Measurements from ENCODE around the gene MOV10.

The MOV10 gene

GRCh38 chr1:112698366-112699310 lies 24.2 kb downstream of the MOV10 start:
- peaks cover 14% of the 10 kb centered on the region for H3K79me2 ChIP-seq (ENCODE audit: control insufficient read depth, insufficient read depth, low read length, unreplicated experiment)
- H3K27me3 ChIP-seq (ENCODE audit: insufficient read depth, low read length) = no peaks in the 10 kb centered on the region
- no peak overlapping the region for H2AFZ ChIP-seq (ENCODE audit: low read length, unreplicated experiment)
- H3K4me1 ChIP-seq (ENCODE audit: control insufficient read depth, insufficient read depth, low read length, unreplicated experiment) = peaks cover 36% of the 10 kb centered on the region
- no peak overlapping the region for H3K4me3 ChIP-seq (ENCODE audit: low read depth, low read length)
- H3K36me3 ChIP-seq (ENCODE audit: insufficient read depth, low read length) = no peaks in the 10 kb centered on the region
- peak overlapping the region; percentile 74; the same call in 1 of the 2 replicates for H3K27ac ChIP-seq (ENCODE audit: low read depth, low read length)

- Histone ChIP-seq H3K27me3 (ENCODE audit: insufficient read depth, low read length) (no peaks in the 10 kb centered on the region), H3K4me3 (ENCODE audit: low read depth, low read length) (no peak overlapping the region), H3K36me3 (ENCODE audit: insufficient read depth, low read length) (no peaks in the 10 kb centered on the region), H3K79me2 (ENCODE audit: control insufficient read depth, insufficient read depth, low read length, unreplicated experiment) (peaks cover 24% of the 10 kb centered on the region), H2AFZ (ENCODE audit: low read length, unreplicated experiment) (no peak overlapping the region), H3K4me1 (ENCODE audit: control insufficient read depth, insufficient read depth, low read length, unreplicated experiment) (peaks cover 45% of the 10 kb centered on the region), H3K27ac (ENCODE audit: low read depth, low read length) (peak overlapping the region; percentile 74)
Measured at GRCh38 chr1:112699425-112700144, 25.1 kb downstream of the MOV10 start.

- Histone ChIP-seq H3K79me2 (ENCODE audit: control insufficient read depth, insufficient read depth, low read length, unreplicated experiment) (peaks cover 29% of the 10 kb centered on the region), H3K4me1 (ENCODE audit: control insufficient read depth, insufficient read depth, low read length, unreplicated experiment) (peaks cover 47% of the 10 kb centered on the region), H3K27me3 (ENCODE audit: insufficient read depth, low read length) (no peaks in the 10 kb centered on the region), H3K4me3 (ENCODE audit: low read depth, low read length) (no peak overlapping the region), H3K27ac (ENCODE audit: low read depth, low read length) (peak overlapping the region; percentile 74), H3K36me3 (ENCODE audit: insufficient read depth, low read length) (no peaks in the 10 kb centered on the region), H2AFZ (ENCODE audit: low read length, unreplicated experiment) (no peak overlapping the region)
Measured at GRCh38 chr1:112700290-112701226, 26.1 kb downstream of the MOV10 start.

- peaks cover 38% of the 10 kb centered on the region for H3K79me2 ChIP-seq (ENCODE audit: control insufficient read depth, insufficient read depth, low read length, unreplicated experiment)
- no peak overlapping the region for H2AFZ ChIP-seq (ENCODE audit: low read length, unreplicated experiment)
- no peaks in the 10 kb centered on the region for H3K27me3 ChIP-seq (ENCODE audit: insufficient read depth, low read length)
- H3K4me3 ChIP-seq (ENCODE audit: low read depth, low read length) = no peak overlapping the region
- H3K27ac ChIP-seq (ENCODE audit: low read depth, low read length) = peak overlapping the region; percentile 74
- H3K4me1 ChIP-seq (ENCODE audit: control insufficient read depth, insufficient read depth, low read length, unreplicated experiment) = peaks cover 47% of the 10 kb centered on the region
- no peaks in the 10 kb centered on the region for H3K36me3 ChIP-seq (ENCODE audit: insufficient read depth, low read length)
Measured at GRCh38 chr1:112701227-112702066, 27.0 kb downstream of the MOV10 start.

GRCh38 chr1:112702067-112702395 lies 27.6 kb downstream of the MOV10 start:
- Histone ChIP-seq H3K4me1 (ENCODE audit: control insufficient read depth, insufficient read depth, low read length, unreplicated experiment) (peaks cover 47% of the 10 kb centered on the region), H3K4me3 (ENCODE audit: low read depth, low read length) (no peak overlapping the region), H3K27ac (ENCODE audit: low read depth, low read length) (peak overlapping the region; percentile 74), H3K79me2 (ENCODE audit: control insufficient read depth, insufficient read depth, low read length, unreplicated experiment) (peaks cover 44% of the 10 kb centered on the region), H2AFZ (ENCODE audit: low read length, unreplicated experiment) (no peak overlapping the region), H3K36me3 (ENCODE audit: insufficient read depth, low read length) (no peaks in the 10 kb centered on the region), H3K27me3 (ENCODE audit: insufficient read depth, low read length) (no peaks in the 10 kb centered on the region)

- peaks cover 50% of the 10 kb centered on the region for H3K4me1 ChIP-seq (ENCODE audit: control insufficient read depth, insufficient read depth, low read length, unreplicated experiment)
- no peak overlapping the region for H2AFZ ChIP-seq (ENCODE audit: low read length, unreplicated experiment)
- no peak overlapping the region for H3K4me3 ChIP-seq (ENCODE audit: low read depth, low read length)
- H3K27ac ChIP-seq (ENCODE audit: low read depth, low read length) = peak overlapping the region; percentile 74
- H3K36me3 ChIP-seq (ENCODE audit: insufficient read depth, low read length) = no peaks in the 10 kb centered on the region
- peaks cover 46% of the 10 kb centered on the region for H3K79me2 ChIP-seq (ENCODE audit: control insufficient read depth, insufficient read depth, low read length, unreplicated experiment)
- H3K27me3 ChIP-seq (ENCODE audit: insufficient read depth, low read length) = no peaks in the 10 kb centered on the region
Measured at GRCh38 chr1:112702420-112703261, 28.2 kb downstream of the MOV10 start.

GRCh38 chr1:112703706-112704105 lies 29.2 kb downstream of the MOV10 start:
- Histone ChIP-seq H3K36me3 (ENCODE audit: insufficient read depth, low read length) (no peaks in the 10 kb centered on the region), H3K27me3 (ENCODE audit: insufficient read depth, low read length) (no peaks in the 10 kb centered on the region), H3K4me1 (ENCODE audit: control insufficient read depth, insufficient read depth, low read length, unreplicated experiment) (peaks cover 55% of the 10 kb centered on the region), H3K79me2 (ENCODE audit: control insufficient read depth, insufficient read depth, low read length, unreplicated experiment) (peaks cover 46% of the 10 kb centered on the region), H2AFZ (ENCODE audit: low read length, unreplicated experiment) (no peak overlapping the region), H3K27ac (ENCODE audit: low read depth, low read length) (peak overlapping the region; percentile 84), H3K4me3 (ENCODE audit: low read depth, low read length) (no peak overlapping the region; the same call in 1 of the 2 replicates)

- H2AFZ ChIP-seq (ENCODE audit: low read length, unreplicated experiment) = no peak overlapping the region
- no peaks in the 10 kb centered on the region for H3K27me3 ChIP-seq (ENCODE audit: insufficient read depth, low read length)
- H3K4me3 ChIP-seq (ENCODE audit: low read depth, low read length) = peak overlapping the region; percentile 91
- no peaks in the 10 kb centered on the region for H3K36me3 ChIP-seq (ENCODE audit: insufficient read depth, low read length)
- peaks cover 53% of the 10 kb centered on the region for H3K4me1 ChIP-seq (ENCODE audit: control insufficient read depth, insufficient read depth, low read length, unreplicated experiment)
- H3K79me2 ChIP-seq (ENCODE audit: control insufficient read depth, insufficient read depth, low read length, unreplicated experiment) = peaks cover 46% of the 10 kb centered on the region
- H3K27ac ChIP-seq (ENCODE audit: low read depth, low read length) = peak overlapping the region; percentile 84
Measured at GRCh38 chr1:112704391-112704933, 30.0 kb downstream of the MOV10 start.
